Effector CD8-positive, alpha-beta T cell (primary cell): ENCODE results near the gene PGM3.
"Not testable (repeated sequence)": the region's sequence is repeated elsewhere in the genome, so short reads cannot be mapped to it uniquely, and the experiment has no call there.

ENCODE experiments used
- DNase-seq: peaks from one replicate; lab custom pipeline; 2025; lab: John Stamatoyannopoulos, UW
- total RNA-seq, 4 experiments: gene quantifications; one replicate each; lab custom pipeline; 2026; lab: John Stamatoyannopoulos, UW

The PGM3 gene
- total RNA-seq = 35.2 to 54.5 (median 44.2) reads per million in 4 experiments

GRCh38 chr6:83192871-83193746, at the start of gene PGM3, which contains the start of gene RWDD2A:
PGM3 (minus strand) TSS chr6:83193265; CDS start chr6:83191012, 2,253 bp downstream.
RWDD2A (plus strand) TSS chr6:83193357; CDS start chr6:83194452, 1,095 bp downstream.
- peak; percentile 82 for DNase-seq

GRCh38 chr6:83231146-83231545, 38.1 kb upstream of the PGM3 start:
- no peak for DNase-seq

- DNase-seq = no peak
Observed at GRCh38 chr6:83226517-83226916, 33.5 kb upstream of the PGM3 start.

DNA sequence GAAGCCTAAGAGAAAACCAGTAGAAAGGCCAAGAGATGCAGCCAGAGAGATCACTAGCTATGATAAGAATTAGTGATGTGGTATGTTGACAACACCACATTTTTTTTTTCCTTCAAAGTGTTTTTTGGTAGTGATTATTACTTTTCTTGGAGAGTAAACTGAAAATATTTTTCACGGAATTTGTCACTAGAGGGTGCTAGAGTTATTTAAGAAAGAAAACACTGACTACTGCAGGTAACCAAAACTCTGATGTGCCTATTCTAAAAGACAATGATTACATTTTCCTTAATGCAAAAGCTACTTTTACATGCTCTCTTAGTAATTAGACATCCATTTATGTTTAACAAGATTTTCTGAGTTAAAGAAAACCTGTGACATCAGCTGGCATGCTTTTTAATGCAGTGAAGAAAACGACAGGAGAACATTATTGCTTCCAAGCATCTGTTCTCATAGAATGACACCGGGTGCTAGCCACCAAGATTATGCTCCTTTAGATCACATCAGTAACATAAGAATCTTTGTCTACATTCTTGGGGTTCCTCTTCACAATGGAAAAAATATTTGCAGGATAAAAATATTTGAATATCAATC, 28.9 kb upstream of the PGM3 start:
- DNase-seq = no peak

DNA sequence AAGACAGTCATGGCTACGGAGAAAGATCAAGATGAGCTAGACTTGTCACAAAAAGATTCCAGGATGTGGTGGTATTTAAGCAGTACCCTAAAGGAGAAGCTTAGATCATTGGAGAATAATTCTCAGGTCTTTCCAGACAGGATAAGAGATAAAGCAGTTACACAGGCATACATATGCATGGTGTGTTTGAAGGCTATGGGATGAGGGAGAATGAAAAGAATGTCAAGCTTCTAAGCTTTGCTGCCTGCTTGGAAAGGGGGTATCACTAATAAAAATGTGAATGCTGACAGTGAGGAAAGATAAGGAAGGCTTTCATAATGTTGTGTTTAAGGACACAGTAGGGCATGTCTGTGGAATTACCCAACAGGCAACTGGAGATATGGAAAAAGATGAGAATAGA, 28.2 kb upstream of the PGM3 start:
- no peak for DNase-seq

DNA sequence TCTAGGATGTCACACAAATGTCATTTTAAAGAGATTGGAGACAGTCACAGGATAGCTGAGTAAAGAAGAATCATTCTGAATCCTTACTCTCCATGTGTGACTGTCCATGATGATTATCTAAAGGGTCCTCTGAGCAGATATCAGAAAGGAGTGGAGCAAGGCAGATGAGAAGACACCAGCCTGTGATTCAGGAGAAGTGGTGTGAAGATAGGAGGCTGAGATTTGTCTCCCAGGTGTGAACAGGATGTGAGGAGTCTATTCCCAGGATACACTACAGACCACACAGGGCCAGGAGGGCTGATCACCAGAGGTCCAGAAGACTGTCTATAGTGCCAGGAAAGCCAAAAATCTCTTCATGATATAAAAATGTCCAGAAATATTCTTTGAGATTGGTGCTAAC, 27.1 kb upstream of the PGM3 start:
- DNase-seq = no peak

DNA sequence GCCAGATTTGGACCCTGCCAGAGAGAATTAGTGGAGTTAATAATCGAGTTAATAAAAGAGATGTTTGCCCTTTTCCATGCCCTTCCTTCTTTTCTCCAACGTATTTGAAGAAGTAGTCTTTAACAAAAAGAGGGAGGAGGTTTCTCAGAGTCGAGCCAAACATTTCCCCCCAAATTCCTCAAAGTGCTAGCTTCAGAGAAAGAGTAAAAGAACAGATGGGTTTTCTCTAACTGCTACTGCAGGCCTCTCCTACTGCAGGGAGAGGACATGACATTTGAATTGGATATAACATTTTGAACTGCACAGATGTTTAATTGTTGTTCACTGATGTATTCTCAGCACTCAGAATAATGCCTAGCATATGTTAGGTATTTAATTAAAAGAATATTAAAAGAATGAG, 25.6 kb upstream of the PGM3 start:
- no peak for DNase-seq

DNA sequence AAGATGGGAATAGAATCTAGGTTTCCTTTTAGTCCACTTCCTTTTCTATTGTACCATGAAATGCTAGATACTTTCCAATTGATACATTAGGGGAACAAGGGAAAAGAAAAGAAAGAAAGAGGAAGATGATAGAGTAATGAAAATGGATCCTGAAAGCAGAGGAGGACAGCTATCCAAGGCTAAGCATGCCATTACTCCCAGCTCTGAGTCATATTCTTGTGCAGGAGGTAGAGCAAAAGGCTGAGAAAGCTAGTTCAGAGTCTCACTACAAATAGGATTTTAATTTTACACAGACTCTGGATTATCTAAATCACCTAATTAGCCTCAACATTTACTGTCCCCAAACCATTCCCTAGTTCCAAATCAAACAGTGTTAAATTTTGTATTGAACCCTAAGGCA, 23.7 kb upstream of the PGM3 start:
- DNase-seq = no peak

DNA sequence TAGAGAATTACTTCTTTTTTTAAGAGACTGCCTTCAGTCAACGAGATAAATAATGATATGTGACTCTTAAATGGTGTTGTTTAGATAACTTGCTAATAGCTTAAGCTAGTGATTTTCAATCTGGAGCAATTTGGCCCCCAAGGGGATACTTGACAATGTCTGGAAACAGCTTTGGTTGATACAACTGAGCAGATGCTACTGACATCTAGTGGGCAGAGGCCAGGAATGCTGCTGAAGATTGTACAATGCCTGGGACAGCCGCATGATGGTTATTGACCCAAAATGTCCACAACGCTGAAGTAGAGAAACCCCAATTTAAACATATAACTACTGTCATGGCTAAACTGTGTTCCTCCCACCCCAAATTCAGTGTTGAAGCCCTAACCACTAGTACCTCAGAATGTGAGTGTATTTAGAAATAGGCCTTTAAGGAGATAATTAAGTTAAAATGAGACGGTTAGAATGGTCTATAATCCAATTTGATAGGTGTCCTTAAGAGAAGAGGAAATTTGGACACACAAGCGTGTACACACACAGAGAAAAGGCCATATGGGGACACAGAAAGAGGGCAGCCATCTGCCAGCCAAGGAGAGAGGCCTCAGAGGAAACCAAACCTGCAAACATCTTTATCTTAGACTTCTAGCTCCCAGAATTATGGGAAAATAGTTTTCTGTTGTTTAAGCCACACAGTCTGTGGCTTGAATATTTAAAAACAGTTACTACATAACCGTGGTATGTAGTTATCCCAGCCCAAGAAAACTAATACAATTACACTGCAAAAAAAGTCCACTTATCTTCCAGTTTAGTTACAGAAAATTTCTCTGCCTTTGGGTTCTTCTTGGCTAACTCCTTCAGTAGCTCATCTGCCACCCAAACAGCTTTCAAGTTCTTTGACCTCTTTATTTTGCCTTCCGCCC, 22.3 kb upstream of the PGM3 start:
- peak; percentile 7 for DNase-seq

GRCh38 chr6:83202031-83202430, 9.0 kb upstream of the PGM3 start:
- DNase-seq = no peak

DNA sequence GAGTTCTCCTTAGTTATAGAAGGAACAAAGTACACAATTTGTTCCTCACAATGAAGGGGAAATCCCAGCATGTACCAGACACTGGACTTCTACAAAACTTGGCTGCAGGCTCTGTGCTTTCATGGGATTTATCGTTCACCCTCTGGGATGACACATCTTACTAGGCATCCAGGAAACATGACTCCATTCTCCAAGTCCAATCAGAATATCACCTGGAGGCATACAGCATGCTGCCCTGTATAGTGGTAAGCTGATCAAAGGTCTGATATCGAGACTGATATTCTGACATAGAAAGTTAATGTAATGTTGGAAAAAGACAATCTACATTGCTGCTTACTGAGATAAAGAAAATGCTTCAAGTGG, 6.8 kb upstream of the PGM3 start:
- DNase-seq = no peak

DNA sequence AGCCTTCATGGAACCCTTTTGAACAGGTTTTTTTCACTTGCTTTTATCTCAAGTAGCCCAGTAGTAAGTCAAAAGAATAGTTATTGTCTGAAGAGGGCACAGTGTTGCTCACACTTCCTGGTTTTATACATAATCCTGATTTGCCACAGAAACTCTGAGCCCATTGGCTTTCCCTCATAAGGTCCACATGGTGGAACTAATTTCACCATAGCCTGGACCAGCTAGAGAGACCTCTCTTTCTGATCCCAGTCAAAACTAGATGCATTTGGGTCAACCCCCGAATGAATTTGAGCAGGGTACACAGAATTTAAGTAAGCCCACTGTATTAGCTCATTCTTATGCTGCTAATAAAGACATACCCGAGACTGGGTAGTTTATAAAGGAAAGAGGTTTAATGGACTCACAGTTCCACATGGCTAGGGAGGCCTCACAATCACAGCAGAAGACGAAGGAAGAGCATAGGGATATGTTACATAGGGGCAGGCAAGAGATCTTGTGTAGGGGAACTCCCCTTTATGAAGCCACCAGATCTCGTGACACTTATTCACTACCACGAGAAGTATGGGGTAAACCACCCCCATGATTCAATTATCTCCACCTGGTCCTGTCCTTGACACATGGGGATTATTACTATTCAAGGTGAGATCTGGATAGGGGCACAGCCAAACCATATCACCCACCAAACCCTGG, 6.3 kb upstream of the PGM3 start:
- no peak for DNase-seq

- no peak for DNase-seq
Observed at GRCh38 chr6:83198486-83199172, 5.6 kb upstream of the PGM3 start.

GRCh38 chr6:83193747-83194566, 892 bp upstream of the PGM3 start:
- peak; percentile 11 for DNase-seq

DNA sequence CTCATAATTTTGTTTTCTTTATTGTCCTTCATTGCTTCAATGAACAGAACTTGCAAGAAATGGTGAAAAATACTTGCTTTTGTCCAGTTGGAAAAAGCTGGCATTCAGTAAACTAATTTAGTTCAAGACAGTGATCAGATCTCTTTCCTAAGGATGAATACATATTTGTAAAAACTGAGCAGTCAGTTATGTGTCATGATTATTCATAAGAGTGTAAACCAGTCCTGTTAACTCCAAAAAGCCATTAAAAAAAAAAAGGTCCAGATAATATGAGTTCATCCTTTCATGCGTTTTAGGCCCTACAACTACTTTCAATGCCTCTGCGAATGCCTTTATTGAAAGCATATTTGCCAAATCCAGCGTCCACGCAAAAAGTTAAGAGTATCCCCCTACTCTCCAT, 609 bp downstream of the PGM3 start:
- DNase-seq = no peak

DNA sequence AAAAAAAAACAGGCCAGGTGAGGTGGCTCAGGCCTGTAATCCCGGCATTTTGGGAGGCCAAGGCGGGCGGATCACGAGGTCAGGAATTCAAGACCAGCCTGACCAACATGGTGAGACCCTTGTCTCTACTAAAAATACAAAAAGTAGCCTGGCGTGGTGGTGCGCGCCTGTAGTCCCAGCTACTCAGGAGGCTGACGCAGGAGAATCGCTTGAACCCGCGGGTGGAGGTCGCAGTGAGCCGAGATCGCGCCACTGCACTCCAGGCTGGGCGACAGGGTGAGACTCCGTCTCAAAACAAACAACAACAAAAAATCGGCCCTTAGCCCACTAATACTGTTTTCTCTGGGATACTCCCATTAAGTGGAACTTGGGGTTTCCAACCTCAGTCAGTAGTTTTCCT, 1.1 kb downstream of the PGM3 start:
- not testable (repeated sequence) for DNase-seq

- DNase-seq = no peak
Observed at GRCh38 chr6:83190626-83191025, 2.4 kb downstream of the PGM3 start.

DNA sequence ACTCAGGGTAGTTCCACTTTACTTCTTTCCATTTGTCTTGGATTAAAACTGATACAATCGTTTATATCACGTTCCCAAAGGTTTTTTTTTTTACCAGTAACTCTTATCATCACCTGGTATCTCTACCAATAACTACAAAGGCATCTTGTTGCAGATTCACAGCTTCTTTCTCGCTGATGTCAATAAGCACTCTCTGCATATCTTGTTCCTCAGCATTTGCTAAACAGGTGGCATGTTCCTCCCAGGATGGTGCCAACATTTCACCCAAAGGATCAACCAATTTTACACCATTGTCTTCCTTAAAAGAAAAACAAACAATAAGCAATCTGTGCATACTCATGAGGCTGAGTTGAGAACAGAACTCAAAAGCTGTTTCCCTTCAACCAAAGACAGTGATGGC, 4.6 kb downstream of the PGM3 start:
- DNase-seq = no peak

DNA sequence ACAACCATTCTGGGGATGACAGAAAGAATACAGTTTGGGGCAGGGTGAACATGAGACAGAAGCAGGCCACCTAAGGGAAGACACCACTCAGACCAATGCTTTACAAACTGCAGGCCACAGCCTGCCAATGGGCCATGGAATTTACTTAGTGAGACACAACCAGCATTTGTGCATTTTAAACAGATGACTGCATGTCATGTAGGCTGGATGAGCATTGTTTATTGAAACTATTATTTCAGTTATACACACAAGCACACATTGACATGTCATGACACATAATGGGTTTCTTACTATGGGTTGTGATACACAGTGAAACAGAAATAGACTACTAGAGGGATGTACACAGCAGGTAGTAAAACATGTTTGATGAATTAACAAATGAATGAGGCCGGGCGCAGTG, 8.0 kb downstream of the PGM3 start:
- DNase-seq = no peak
